Thymus (tissue), 14 donors: ENCODE results near the gene BECN2. TPM values are rescaled to one million over a fixed set of nuclear protein-coding genes. Genes with fewer than 3 reads are reported as not detected.

Experiments used
- DNase-seq, 9 donors: peaks; one replicate each; pipeline ENCODE4 v3.0.0-alpha.2; 2013; ENCODE audit warnings: low spot score in 9 of 9, low read depth in 6 of 9, missing footprints in 1 of 9
- H3K27ac ChIP-seq, 2 donors: one replicate each; pipeline ENCODE4 v1.5.1; 2013; ENCODE audit warnings: control low read depth in 1 of 2, low read depth in 1 of 2, low read length in 1 of 2, mild to moderate bottlenecking in 1 of 2, moderate library complexity in 1 of 2
- H3K27me3 ChIP-seq, 2 donors: one replicate each; pipeline ENCODE4 v1.5.1; 2013; ENCODE audit warnings: low read length in 1 of 2; ENCODE audit not compliant: control insufficient read depth in 2 of 2, insufficient read depth in 1 of 2
- H3K36me3 ChIP-seq, 2 donors: one replicate each; pipeline ENCODE4 v1.5.1; 2013; ENCODE audit warnings: low read length in 1 of 2, mild to moderate bottlenecking in 1 of 2, moderate library complexity in 1 of 2; ENCODE audit not compliant: control insufficient read depth in 2 of 2, insufficient read depth in 2 of 2
- H3K4me1 ChIP-seq, 2 donors: one replicate each; pipeline ENCODE4 v1.5.1; 2013; ENCODE audit warnings: low read length in 2 of 2; ENCODE audit not compliant: control insufficient read depth in 2 of 2, insufficient read depth in 2 of 2
- H3K4me3 ChIP-seq, 2 donors: one replicate each; pipeline ENCODE4 v1.5.1; 2013; ENCODE audit warnings: low read length in 2 of 2, control low read depth in 1 of 2, mild to moderate bottlenecking in 1 of 2
- H3K9me3 ChIP-seq, 2 donors: one replicate each; pipeline ENCODE4 v1.5.1; 2013; ENCODE audit warnings: low read length in 1 of 2, mild to moderate bottlenecking in 1 of 2; ENCODE audit not compliant: control insufficient read depth in 2 of 2, insufficient read depth in 1 of 2
- WGBS: extraction: QIAGEN DNeasy Blood & Tissue Kit; methylation state at CpG from one replicate; pipeline ENCODE4 v1.1.7; 2013; 5-methylcytosine and 5-hydroxymethylcytosine counted together
- long read RNA-seq, 10 donors: transcript quantifications; one replicate each; lab custom pipeline, GENCODE V29; 2026
- polyA plus RNA-seq: library from polyadenylated mRNA; stranded (reverse); fragments of 200-250 nt; gene quantifications from one replicate; pipeline ENCODE4 v1.2.3, GENCODE V29; 2013
- total RNA-seq: library from RNA; stranded (reverse); fragments of 120-200 nt; gene quantifications from one replicate; pipeline ENCODE4 v1.2.4, GENCODE V29; 2013
- donor health status: healthy.

The BECN2 gene
- total RNA-seq (not detected), polyA plus RNA-seq (0.05 TPM)
- long read RNA-seq, donor 1: 0 reads
- long read RNA-seq, donor 2: 0 reads
- long read RNA-seq, donor 3: 0 reads
- long read RNA-seq, donor 4: 0 reads
- long read RNA-seq, donor 5: 0 reads
- long read RNA-seq, donor 6: 0 reads
- long read RNA-seq, donor 7: 0 reads
- long read RNA-seq, donor 8: 0 reads
- long read RNA-seq, donor 9: 0 reads
- long read RNA-seq, donor 10: 0 reads

- Histone ChIP-seq H3K36me3 (no peaks in the 10 kb centered on the region), H3K27ac (no peak within 1 kb of the TSS), H3K4me1 (no peaks in the 10 kb centered on the region), H3K27me3 (no peaks in the 10 kb centered on the region), H3K4me3 (no peak within 1 kb of the TSS), H3K9me3 (no peaks in the 10 kb centered on the region)
- DNase-seq: no peak
- WGBS: 95% methylated on average over 33 of the region's 33 CpGs
Measured at GRCh38 chr1:241957692-241958494, at the start of gene BECN2. BECN2 (plus strand) TSS chr1:241957767; CDS start chr1:241957767, 0 bp downstream.

DNA sequence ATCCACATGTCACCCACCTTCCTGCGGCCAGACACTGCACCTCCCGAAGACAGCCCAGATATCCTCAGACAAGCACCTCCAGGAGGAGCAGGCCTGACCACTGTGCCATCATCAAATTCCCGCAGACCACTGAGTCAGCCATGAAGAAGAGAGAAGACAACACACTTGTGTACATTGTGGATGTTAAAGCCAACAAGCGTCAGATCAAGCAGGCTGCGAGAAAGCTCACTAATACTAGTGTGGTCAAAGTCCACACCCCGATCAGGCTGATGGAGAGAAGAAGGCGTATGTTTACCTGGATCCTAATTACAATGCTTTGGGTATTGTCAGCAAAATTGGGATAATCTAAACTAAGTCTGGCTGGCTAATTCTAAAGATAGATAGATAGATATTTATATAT, 41.4 kb upstream of the BECN2 start:
- Histone ChIP-seq H3K27ac (no peak overlapping the region), H3K9me3 (no peaks in the 10 kb centered on the region), H3K36me3 (no peaks in the 10 kb centered on the region), H3K4me1 (no peaks in the 10 kb centered on the region), H3K4me3 (no peak overlapping the region), H3K27me3 (no peaks in the 10 kb centered on the region)
- 94% methylated on average over 7 of the region's 7 CpGs for WGBS
- DNase-seq: no peak

GRCh38 chr1:241917487-241917886, 40.1 kb upstream of the BECN2 start:
- DNase-seq: no peak
- no peaks in the 10 kb centered on the region for H3K27me3 ChIP-seq
- H3K4me1 ChIP-seq: no peaks in the 10 kb centered on the region
- no peaks in the 10 kb centered on the region for H3K9me3 ChIP-seq
- H3K27ac ChIP-seq: no peak overlapping the region
- WGBS: 96% methylated on average over 12 of the region's 12 CpGs
- no peak overlapping the region for H3K4me3 ChIP-seq
- no peaks in the 10 kb centered on the region for H3K36me3 ChIP-seq

DNA sequence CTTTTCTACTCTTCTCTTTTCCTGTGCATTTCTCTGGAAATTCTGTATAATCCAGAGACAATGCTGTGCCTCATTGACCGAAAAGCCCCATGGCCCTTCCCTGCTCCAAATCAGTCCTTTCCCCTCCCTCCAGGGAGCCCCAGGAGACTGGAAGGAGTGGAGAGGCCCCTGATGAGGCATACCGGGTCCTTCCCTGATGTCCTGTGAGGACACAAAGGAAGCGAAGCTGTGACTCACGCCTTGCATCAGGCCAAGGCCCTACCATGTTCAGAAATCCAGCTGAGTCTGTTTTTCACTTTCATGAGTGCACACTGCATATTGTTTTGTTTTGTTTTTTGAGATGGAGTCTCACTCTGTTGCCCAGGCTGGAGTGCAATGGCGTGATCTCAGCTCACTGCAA, 38.7 kb upstream of the BECN2 start:
- Histone ChIP-seq H3K4me1 (no peaks in the 10 kb centered on the region), H3K36me3 (no peaks in the 10 kb centered on the region), H3K4me3 (no peak overlapping the region), H3K9me3 (no peaks in the 10 kb centered on the region), H3K27ac (no peak overlapping the region), H3K27me3 (no peaks in the 10 kb centered on the region)
- 91% methylated on average over 5 of the region's 5 CpGs for WGBS
- no peak for DNase-seq

DNA sequence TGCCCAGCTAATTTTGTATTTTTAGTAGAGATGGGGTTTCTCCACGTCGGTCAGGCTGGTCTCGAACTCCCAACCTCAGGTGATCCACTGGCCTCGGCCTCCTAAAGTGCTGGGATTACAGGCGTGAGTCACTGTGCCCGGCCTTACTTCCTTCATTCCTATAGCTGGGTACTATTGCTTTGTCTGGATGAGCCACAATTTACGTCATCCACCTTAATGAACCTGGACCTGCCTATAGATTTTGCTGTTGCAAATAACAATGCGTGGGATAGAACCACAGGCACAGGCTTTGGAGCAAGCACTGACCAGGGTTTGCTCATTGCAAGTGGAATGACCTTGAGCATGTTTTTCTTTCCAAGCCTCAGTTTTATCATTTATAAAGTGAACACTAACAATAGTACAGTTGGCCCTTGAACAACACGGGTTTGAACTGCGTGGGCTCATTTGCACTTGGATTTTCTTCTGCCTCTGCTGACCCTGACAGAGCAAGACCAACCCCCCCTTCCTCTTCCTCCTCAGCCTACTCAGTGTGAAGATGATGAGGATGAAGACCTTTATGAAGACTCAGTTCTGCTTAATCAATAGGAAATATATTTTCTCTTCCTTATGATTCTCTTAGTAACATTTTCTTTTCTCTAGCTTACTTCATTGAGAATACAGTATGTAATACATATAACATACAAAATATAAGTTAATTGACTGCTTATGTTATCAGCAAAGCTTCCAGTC, 33.3 kb upstream of the BECN2 start:
- DNase-seq: no peak
- Histone ChIP-seq H3K4me1 (no peaks in the 10 kb centered on the region), H3K27me3 (no peaks in the 10 kb centered on the region), H3K36me3 (no peaks in the 10 kb centered on the region), H3K4me3 (no peak overlapping the region), H3K9me3 (no peaks in the 10 kb centered on the region), H3K27ac (no peak overlapping the region)
- 90% methylated on average over 10 of the region's 10 CpGs for WGBS

DNA sequence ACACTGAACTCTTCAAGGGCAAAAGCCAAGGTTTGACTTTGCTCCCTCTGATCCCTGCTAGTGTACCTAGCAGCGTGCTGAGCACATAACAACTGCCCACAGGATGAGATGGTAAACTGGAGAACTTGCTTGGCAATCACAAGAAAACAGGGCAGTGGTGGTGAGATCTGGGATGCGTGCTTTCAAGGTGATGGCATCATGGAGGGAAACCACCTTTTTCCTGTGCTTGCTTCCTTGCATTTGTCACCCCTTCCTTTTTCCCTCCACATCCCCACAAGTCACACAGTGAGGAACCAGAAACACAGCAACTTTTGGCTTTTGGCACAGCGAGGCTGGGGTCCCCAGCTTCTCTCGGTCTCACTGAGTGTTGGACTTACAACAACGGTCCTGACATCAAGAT, 31.4 kb upstream of the BECN2 start:
- Histone ChIP-seq H3K4me3 (no peak overlapping the region), H3K9me3 (no peaks in the 10 kb centered on the region), H3K27ac (no peak overlapping the region), H3K36me3 (no peaks in the 10 kb centered on the region), H3K4me1 (no peaks in the 10 kb centered on the region), H3K27me3 (no peaks in the 10 kb centered on the region)
- DNase-seq: no peak
- WGBS: 66% methylated on average over 5 of the region's 5 CpGs

- H3K9me3 ChIP-seq: no peaks in the 10 kb centered on the region
- 90% methylated on average over 4 of the region's 4 CpGs for WGBS
- DNase-seq: no peak
- H3K4me1 ChIP-seq: no peaks in the 10 kb centered on the region
- no peaks in the 10 kb centered on the region for H3K36me3 ChIP-seq
- H3K27ac ChIP-seq: no peak overlapping the region
- H3K4me3 ChIP-seq: no peak overlapping the region
- no peaks in the 10 kb centered on the region for H3K27me3 ChIP-seq
Measured at GRCh38 chr1:241927321-241927720, 30.2 kb upstream of the BECN2 start.

DNA sequence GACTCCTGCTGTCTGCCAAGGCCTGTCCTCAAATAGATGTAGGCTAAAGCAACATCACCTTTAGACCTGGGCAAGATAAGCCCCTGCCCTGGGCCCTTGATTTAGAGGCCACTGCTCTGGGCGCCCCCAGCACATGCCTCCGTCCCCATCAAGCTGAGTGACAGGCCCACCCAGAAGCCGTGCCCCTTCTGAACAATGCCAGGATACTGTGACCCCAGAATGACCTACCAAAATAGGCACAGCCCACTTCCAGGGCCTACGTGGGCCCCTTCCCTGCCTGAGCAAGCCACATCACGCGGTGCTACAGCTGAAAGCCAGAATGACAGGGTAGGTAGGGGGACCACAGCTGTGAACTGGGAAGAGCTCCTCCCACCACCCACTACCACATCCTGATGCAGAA, 24.7 kb upstream of the BECN2 start:
- Histone ChIP-seq H3K9me3 (no peaks in the 10 kb centered on the region), H3K4me1 (no peaks in the 10 kb centered on the region), H3K36me3 (no peaks in the 10 kb centered on the region), H3K27me3 (peaks cover 0 to 8% of the 10 kb centered on the region in 2 donors), H3K4me3 (no peak overlapping the region), H3K27ac (no peak overlapping the region)
- no peak for DNase-seq
- 48% methylated on average over 6 of the region's 6 CpGs for WGBS

DNA sequence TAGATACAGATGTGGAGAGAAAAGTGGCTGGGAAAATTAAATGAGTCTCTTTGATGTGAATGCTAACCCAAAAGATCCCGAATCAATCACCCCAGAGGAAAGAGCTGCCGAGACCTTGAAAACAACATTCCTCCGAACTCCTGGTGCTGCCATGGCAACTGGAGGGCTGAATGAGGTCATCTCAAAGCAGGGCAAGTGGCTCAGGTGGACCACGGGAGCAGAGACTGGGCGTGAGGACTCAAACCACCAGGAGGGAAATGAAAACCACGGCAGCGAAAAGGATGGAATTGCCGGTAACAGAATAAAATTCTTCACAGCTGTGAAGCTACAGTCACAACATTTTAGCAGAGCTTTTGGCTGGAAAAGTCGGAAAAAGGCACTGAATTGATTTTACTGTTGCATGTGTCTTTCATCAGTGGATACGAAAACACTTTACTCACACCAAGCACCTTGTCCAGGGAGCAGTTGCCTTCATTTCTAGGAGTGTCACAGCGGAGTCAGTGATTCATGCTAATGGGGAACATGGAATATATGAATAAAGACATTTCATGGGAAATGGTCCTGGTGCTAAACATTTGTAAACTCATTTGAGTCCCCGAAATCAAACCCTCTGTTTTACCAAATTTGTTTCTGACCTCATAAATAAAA, 23.2 kb upstream of the BECN2 start:
- DNase-seq: no peak
- no peak overlapping the region for H3K4me3 ChIP-seq
- H3K27me3 ChIP-seq: peaks cover 0 to 8% of the 10 kb centered on the region in 2 donors
- H3K4me1 ChIP-seq: no peaks in the 10 kb centered on the region
- no peaks in the 10 kb centered on the region for H3K9me3 ChIP-seq
- no peak overlapping the region for H3K27ac ChIP-seq
- 52% methylated on average over 12 of the region's 12 CpGs for WGBS
- no peaks in the 10 kb centered on the region for H3K36me3 ChIP-seq
